SK-N-SH treated with all-trans-retinoic acid at 6 μM for 48 hours (cell line): ENCODE measurements around the gene PZP.

ENCODE experiments used
- ATAC-seq: fragments of 200-7000 bp; cut with Tn5 transposase; 3 replicates; pipeline ENCODE4 v1.9.1; 2020; ENCODE audit warnings: mild to moderate bottlenecking, moderate library complexity
- ARNTL ChIP-seq: fragments of 450-650 bp; formaldehyde crosslinking; IDR thresholded peaks from 2 replicates; pipeline ENCODE4 v1.5.0; 2020; ENCODE audit warnings: low read depth, mild to moderate bottlenecking, moderate library complexity, borderline replicate concordance
- BACH2 ChIP-seq: fragments of 250-450 bp; sonication (Bioruptor Pico); IDR thresholded peaks from 2 replicates; pipeline ENCODE4 v1.9.0; 2021; ENCODE audit warnings: mild to moderate bottlenecking, borderline replicate concordance
- CREB5 ChIP-seq: fragments of 250-450 bp; sonication (Bioruptor Pico); IDR thresholded peaks from 2 replicates; pipeline ENCODE4 v1.5.1; 2020; ENCODE audit warnings: low read depth, mild to moderate bottlenecking, moderate library complexity
- CSDC2 ChIP-seq: fragments of 250-450 bp; sonication (Bioruptor Pico); IDR thresholded peaks from 2 replicates; pipeline ENCODE4 v1.5.0; 2020; ENCODE audit warnings: mild to moderate bottlenecking, moderate library complexity
- ESRRG ChIP-seq: fragments of 250-450 bp; sonication (Bioruptor Pico); IDR thresholded peaks from 2 replicates; pipeline ENCODE4 v1.6.1; 2021; ENCODE audit warnings: mild to moderate bottlenecking
- GLIS3 ChIP-seq: fragments of 250-450 bp; sonication (Bioruptor Pico); IDR thresholded peaks from 2 replicates; pipeline ENCODE4 v1.5.0; 2020; ENCODE audit warnings: mild to moderate bottlenecking, moderate library complexity
- ISL1 ChIP-seq: fragments of 250-450 bp; sonication (Bioruptor Pico); IDR thresholded peaks from 2 replicates; pipeline ENCODE4 v2.1.2; 2022; ENCODE audit warnings: mild to moderate bottlenecking, moderate library complexity
- OSR1 ChIP-seq: fragments of 250-450 bp; sonication (Bioruptor Pico); IDR thresholded peaks from 2 replicates; pipeline ENCODE4 v1.8.0; 2022; ENCODE audit warnings: moderate library complexity, mild to moderate bottlenecking, inconsistent platforms
- PATZ1 ChIP-seq: fragments of 250-450 bp; sonication (Bioruptor Pico); IDR thresholded peaks from 2 replicates; pipeline ENCODE4 v1.8.0; 2020; ENCODE audit warnings: mild to moderate bottlenecking, moderate library complexity, borderline replicate concordance
- POU6F1 ChIP-seq: fragments of 250-450 bp; sonication (Bioruptor Pico); IDR thresholded peaks from 2 replicates; pipeline ENCODE4 v1.8.0; 2021; ENCODE audit warnings: low read depth, mild to moderate bottlenecking, moderate library complexity, borderline replicate concordance
- PPARA ChIP-seq: fragments of 250-450 bp; sonication (Bioruptor Pico); IDR thresholded peaks from 2 replicates; pipeline ENCODE4 v1.5.0; 2020; ENCODE audit warnings: mild to moderate bottlenecking, borderline replicate concordance
- RARB ChIP-seq: fragments of 250-450 bp; sonication (Bioruptor Pico); IDR thresholded peaks from 2 replicates; pipeline ENCODE4 v1.8.0; 2021; ENCODE audit warnings: mild to moderate bottlenecking, moderate library complexity
- SNAI2 ChIP-seq: fragments of 250-450 bp; sonication (Bioruptor Pico); IDR thresholded peaks from 2 replicates; pipeline ENCODE4 v1.5.0; 2020; ENCODE audit warnings: mild to moderate bottlenecking, moderate library complexity
- TCF4 ChIP-seq: fragments of 250-450 bp; sonication (Bioruptor Pico); IDR thresholded peaks from 2 replicates; pipeline ENCODE4 v1.8.0; 2021; ENCODE audit warnings: mild to moderate bottlenecking, moderate library complexity, borderline replicate concordance
- TOX ChIP-seq: fragments of 250-450 bp; sonication (Bioruptor Pico); IDR thresholded peaks from 2 replicates; pipeline ENCODE4 v1.8.0; 2021; ENCODE audit warnings: mild to moderate bottlenecking, moderate library complexity, borderline replicate concordance
- TSHZ2 ChIP-seq: fragments of 250-450 bp; sonication (Bioruptor Pico); IDR thresholded peaks from 2 replicates; pipeline ENCODE4 v1.5.0; 2020; ENCODE audit warnings: mild to moderate bottlenecking, moderate library complexity
- ZC3H10 ChIP-seq: fragments of 250-450 bp; sonication (Bioruptor Pico); IDR thresholded peaks from 2 replicates; pipeline ENCODE4 v1.5.1; 2021; ENCODE audit warnings: mild to moderate bottlenecking, moderate library complexity
- ZFP3 ChIP-seq: fragments of 250-450 bp; sonication (Bioruptor Pico); IDR thresholded peaks from 2 replicates; pipeline ENCODE4 v1.5.0; 2020; ENCODE audit warnings: mild to moderate bottlenecking, moderate library complexity
- ZFP30 ChIP-seq: fragments of 450-650 bp; formaldehyde crosslinking; IDR thresholded peaks from 2 replicates; pipeline ENCODE4 v1.5.0; 2022; ENCODE audit warnings: mild to moderate bottlenecking, moderate library complexity
- ZNF565 ChIP-seq: fragments of 450-650 bp; formaldehyde crosslinking; conservative IDR thresholded peaks from 2 replicates; pipeline ENCODE4 v1.5.0; 2020; ENCODE audit warnings: low read depth, mild to moderate bottlenecking, moderate library complexity
- ZNF70 ChIP-seq: fragments of 450-650 bp; formaldehyde crosslinking; IDR thresholded peaks from 2 replicates; pipeline ENCODE4 v1.5.0; 2020; ENCODE audit warnings: mild to moderate bottlenecking, moderate library complexity
- ZNF8 ChIP-seq: fragments of 450-650 bp; formaldehyde crosslinking; IDR thresholded peaks from 2 replicates; pipeline ENCODE4 v1.5.0; 2020; ENCODE audit warnings: mild to moderate bottlenecking, moderate library complexity

Gene PZP

GRCh38 chr12:9123781-9124382, 84.3 kb downstream of the PZP start:
- ATAC-seq = no peak
- TF ChIP-seq POU6F1 (CRISPR knock-in tag) (no peak), ZNF8 (CRISPR knock-in tag) (no peak), PATZ1 (CRISPR knock-in tag) (no peak), TSHZ2 (CRISPR knock-in tag) (no peak), PPARA (CRISPR knock-in tag) (no peak), ZC3H10 (CRISPR knock-in tag) (no peak), BACH2 (CRISPR knock-in tag) (no peak), TOX (CRISPR knock-in tag) (no peak), ZNF565 (no peak), RARB (CRISPR knock-in tag) (no peak), ARNTL (no peak), ESRRG (CRISPR knock-in tag) (no peak), ISL1 (no peak), OSR1 (CRISPR knock-in tag) (no peak), CREB5 (CRISPR knock-in tag) (no peak), TCF4 (CRISPR knock-in tag) (no peak), GLIS3 (no peak), CSDC2 (no peak)
- TF ChIP-seq, all 23 proteins: peak for 0

- no peak for ATAC-seq
- no peak for TF ChIP-seq ZFP30 (CRISPR knock-in tag)
- TF ChIP-seq CREB5 (CRISPR knock-in tag) = no peak
- TF ChIP-seq RARB (CRISPR knock-in tag) = no peak
- TF ChIP-seq ARNTL = no peak
- TF ChIP-seq SNAI2 = no peak
- no peak for TF ChIP-seq PPARA (CRISPR knock-in tag)
- no peak for TF ChIP-seq TCF4 (CRISPR knock-in tag)
- TF ChIP-seq OSR1 (CRISPR knock-in tag) = no peak
- no peak for TF ChIP-seq POU6F1 (CRISPR knock-in tag)
- TF ChIP-seq ZFP3 = no peak
- TF ChIP-seq GLIS3 = no peak
- TF ChIP-seq ZNF70 (CRISPR knock-in tag) = no peak
- TF ChIP-seq PATZ1 (CRISPR knock-in tag) = no peak
- TF ChIP-seq ZC3H10 (CRISPR knock-in tag) = no peak
- TF ChIP-seq ESRRG (CRISPR knock-in tag) = no peak
- no peak for TF ChIP-seq ZNF8 (CRISPR knock-in tag)
- no peak for TF ChIP-seq TSHZ2 (CRISPR knock-in tag)
Measured at GRCh38 chr12:9122091-9122609, 86.0 kb downstream of the PZP start.
